ENCODE measurements around the gene SUGP2.

Gene SUGP2

GRCh38 chr19:19053508-19054314 is 20.4 kb upstream of the SUGP2 start:
- no peaks in the 10 kb centered on the region for H3K27me3 Mint-ChIP-seq
- H3K4me3 Mint-ChIP-seq = no peak overlapping the region
- no peaks in the 10 kb centered on the region for H3K9me3 Mint-ChIP-seq
- DNase-seq (peak; percentile 63), ATAC-seq (no peak)
- no peaks in the 10 kb centered on the region for H3K4me1 Mint-ChIP-seq
- peaks cover 23% of the 10 kb centered on the region for H3K36me3 Mint-ChIP-seq (ENCODE audit: low read depth)
- H3K27ac Mint-ChIP-seq = no peak overlapping the region

GRCh38 chr19:19052921-19053320 is 19.6 kb upstream of the SUGP2 start:
- Mint-ChIP-seq H3K36me3 (ENCODE audit: low read depth) (peaks cover 26% of the 10 kb centered on the region), H3K4me3 (no peak overlapping the region), H3K27ac (no peak overlapping the region), H3K9me3 (no peaks in the 10 kb centered on the region), H3K4me1 (no peaks in the 10 kb centered on the region), H3K27me3 (no peaks in the 10 kb centered on the region)
- DNase-seq (no peak), ATAC-seq (no peak)

- DNase-seq (no peak), ATAC-seq (no peak)
- peaks cover 37% of the 10 kb centered on the region for H3K36me3 Mint-ChIP-seq (ENCODE audit: low read depth)
- no peak overlapping the region for H3K27ac Mint-ChIP-seq
- H3K4me3 Mint-ChIP-seq = no peak overlapping the region
- H3K27me3 Mint-ChIP-seq = no peaks in the 10 kb centered on the region
- H3K9me3 Mint-ChIP-seq = no peaks in the 10 kb centered on the region
- no peaks in the 10 kb centered on the region for H3K4me1 Mint-ChIP-seq
Observed at GRCh38 chr19:19051478-19052213, 18.3 kb upstream of the SUGP2 start.

GRCh38 chr19:19050731-19051130 is 17.4 kb upstream of the SUGP2 start:
- H3K36me3 Mint-ChIP-seq (ENCODE audit: low read depth) = peaks cover 39% of the 10 kb centered on the region
- no peaks in the 10 kb centered on the region for H3K4me1 Mint-ChIP-seq
- DNase-seq = no peak
- H3K27ac Mint-ChIP-seq = no peak overlapping the region
- H3K27me3 Mint-ChIP-seq = no peaks in the 10 kb centered on the region
- no peak overlapping the region for H3K4me3 Mint-ChIP-seq
- no peak for ATAC-seq
- no peaks in the 10 kb centered on the region for H3K9me3 Mint-ChIP-seq

- Mint-ChIP-seq H3K36me3 (ENCODE audit: low read depth) (peaks cover 40% of the 10 kb centered on the region), H3K27me3 (no peaks in the 10 kb centered on the region), H3K4me3 (no peak overlapping the region), H3K27ac (no peak overlapping the region), H3K9me3 (no peaks in the 10 kb centered on the region), H3K4me1 (no peaks in the 10 kb centered on the region)
- DNase-seq (no peak), ATAC-seq (no peak)
Observed at GRCh38 chr19:19050104-19050503, 16.8 kb upstream of the SUGP2 start.

DNA sequence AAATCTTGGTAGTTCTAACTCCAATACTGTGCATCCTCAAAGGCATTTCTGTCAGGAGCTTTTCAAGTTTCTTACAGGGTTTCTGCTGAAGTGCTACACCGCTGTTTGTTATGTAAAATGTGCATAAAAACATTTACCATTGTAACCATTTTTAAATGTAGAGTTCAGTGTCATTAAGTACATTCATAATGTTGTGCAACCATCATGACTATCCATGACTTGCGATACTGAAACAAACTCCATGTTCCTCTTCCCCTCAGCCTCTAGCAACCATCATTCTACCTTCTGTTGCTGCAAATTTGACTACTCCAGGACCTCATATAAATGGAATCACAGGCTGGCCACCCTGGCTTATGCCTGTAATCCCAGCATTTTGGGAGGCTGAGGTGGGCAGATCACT is 16.1 kb upstream of the SUGP2 start:
- Mint-ChIP-seq H3K9me3 (no peaks in the 10 kb centered on the region), H3K4me3 (no peak overlapping the region), H3K27ac (no peak overlapping the region), H3K4me1 (no peaks in the 10 kb centered on the region), H3K36me3 (ENCODE audit: low read depth) (peaks cover 43% of the 10 kb centered on the region), H3K27me3 (no peaks in the 10 kb centered on the region)
- DNase-seq (no peak), ATAC-seq (no peak)

DNA sequence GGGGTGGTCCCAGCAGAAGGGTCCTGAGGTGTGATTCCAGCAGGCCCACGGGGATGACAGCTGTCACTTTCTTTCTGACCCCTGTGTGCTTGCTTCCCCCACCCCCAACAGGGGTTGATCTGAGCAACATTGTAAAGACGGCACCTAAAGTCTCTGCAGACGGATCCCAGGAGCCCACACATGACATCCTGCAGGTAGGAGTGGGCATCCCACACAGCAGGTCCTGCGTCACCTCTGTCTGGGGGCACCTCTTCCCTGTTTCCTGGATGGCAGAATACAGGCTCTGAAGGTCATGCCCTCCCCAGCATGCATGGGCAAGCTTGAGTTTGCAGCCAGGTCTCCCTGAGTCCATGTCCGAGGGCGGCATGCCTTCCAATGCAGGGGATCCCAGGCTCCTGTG is 10.6 kb upstream of the SUGP2 start:
- DNase-seq (no peak), ATAC-seq (no peak)
- no peaks in the 10 kb centered on the region for H3K9me3 Mint-ChIP-seq
- H3K4me1 Mint-ChIP-seq = peaks cover 14% of the 10 kb centered on the region
- H3K36me3 Mint-ChIP-seq (ENCODE audit: low read depth) = peaks cover 34% of the 10 kb centered on the region
- H3K27ac Mint-ChIP-seq = no peak overlapping the region
- H3K4me3 Mint-ChIP-seq = no peak overlapping the region
- no peaks in the 10 kb centered on the region for H3K27me3 Mint-ChIP-seq

GRCh38 chr19:19043481-19043880 is 10.2 kb upstream of the SUGP2 start:
- H3K36me3 Mint-ChIP-seq (ENCODE audit: low read depth) = peaks cover 31% of the 10 kb centered on the region
- ATAC-seq (no peak), DNase-seq (no peak)
- no peak overlapping the region for H3K4me3 Mint-ChIP-seq
- H3K27ac Mint-ChIP-seq = no peak overlapping the region
- H3K4me1 Mint-ChIP-seq = peaks cover 14% of the 10 kb centered on the region
- no peaks in the 10 kb centered on the region for H3K9me3 Mint-ChIP-seq
- no peaks in the 10 kb centered on the region for H3K27me3 Mint-ChIP-seq

- Mint-ChIP-seq H3K36me3 (ENCODE audit: low read depth) (peaks cover 32% of the 10 kb centered on the region), H3K4me1 (peaks cover 14% of the 10 kb centered on the region), H3K27ac (no peak overlapping the region), H3K4me3 (no peak overlapping the region), H3K27me3 (no peaks in the 10 kb centered on the region), H3K9me3 (no peaks in the 10 kb centered on the region)
- DNase-seq = no peak
- ATAC-seq = no peak
Observed at GRCh38 chr19:19042732-19043280, 9.5 kb upstream of the SUGP2 start.

DNA sequence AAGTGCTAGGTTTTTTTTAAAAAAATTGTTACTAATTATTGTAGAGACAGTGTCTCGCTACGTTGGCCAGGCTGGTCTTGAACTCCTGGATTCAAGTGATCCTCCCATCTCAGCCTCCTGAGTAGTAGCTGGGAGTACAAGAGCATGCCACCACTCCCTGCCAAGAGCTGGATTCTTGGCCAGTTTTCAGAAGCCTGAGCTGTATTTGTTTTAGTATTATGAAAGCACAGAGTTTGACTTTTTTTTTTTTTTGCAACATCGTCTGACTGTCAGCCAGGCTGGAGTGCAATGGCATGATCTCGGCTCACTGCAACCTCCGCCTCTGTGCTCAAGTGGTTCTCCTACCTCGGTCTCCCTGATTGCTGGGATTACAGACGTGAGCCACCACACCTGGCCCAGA is 7.1 kb upstream of the SUGP2 start:
- peaks cover 35% of the 10 kb centered on the region for H3K36me3 Mint-ChIP-seq (ENCODE audit: low read depth)
- H3K27me3 Mint-ChIP-seq = no peaks in the 10 kb centered on the region
- DNase-seq (no peak), ATAC-seq (no peak)
- H3K9me3 Mint-ChIP-seq = no peaks in the 10 kb centered on the region
- no peak overlapping the region for H3K4me3 Mint-ChIP-seq
- H3K4me1 Mint-ChIP-seq = peaks cover 26% of the 10 kb centered on the region
- peak overlapping the region; percentile 59 for H3K27ac Mint-ChIP-seq

DNA sequence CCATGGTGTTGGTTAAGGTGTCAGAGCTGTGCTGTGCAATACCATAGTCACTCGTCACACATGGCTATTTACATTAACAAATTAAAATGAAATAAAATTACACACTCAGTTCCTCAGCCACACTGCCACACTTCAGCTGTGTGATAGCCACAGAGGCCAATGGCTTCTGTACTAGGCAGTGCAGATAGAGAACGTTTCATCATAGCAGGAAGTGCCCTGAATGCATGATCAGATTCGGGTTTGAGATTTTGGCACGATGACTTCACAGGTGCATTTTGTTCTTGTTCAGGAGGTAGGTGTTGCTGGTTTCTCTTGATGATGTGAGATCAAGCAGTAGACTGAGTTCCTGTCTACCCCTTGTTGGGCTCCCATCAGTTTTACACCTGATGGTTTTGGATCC is 6.6 kb upstream of the SUGP2 start:
- Mint-ChIP-seq H3K27me3 (no peaks in the 10 kb centered on the region), H3K4me1 (peaks cover 28% of the 10 kb centered on the region), H3K36me3 (ENCODE audit: low read depth) (peaks cover 32% of the 10 kb centered on the region), H3K9me3 (no peaks in the 10 kb centered on the region), H3K27ac (peak overlapping the region; percentile 59), H3K4me3 (no peak overlapping the region)
- DNase-seq (no peak), ATAC-seq (no peak)

DNA sequence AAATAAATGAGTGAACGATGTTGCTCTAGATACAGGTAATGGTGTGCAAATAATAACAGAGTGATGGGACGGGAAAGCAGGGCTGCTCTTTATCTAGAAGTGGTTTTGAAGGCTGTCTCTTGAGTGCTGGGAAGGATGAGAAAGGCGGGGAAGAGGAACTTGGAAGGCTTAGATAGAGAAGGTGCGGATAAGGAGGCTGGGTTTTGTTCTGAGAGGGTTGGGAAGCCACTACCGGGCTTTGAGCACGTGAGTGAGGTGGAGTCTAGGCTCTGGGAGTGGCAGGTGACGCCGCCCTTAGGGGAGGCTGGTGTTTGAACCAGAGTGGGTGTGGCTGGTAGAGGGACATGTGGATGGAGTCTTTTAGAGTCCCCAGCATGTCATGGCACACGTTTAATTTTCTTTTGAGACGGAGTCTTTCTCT is 897 bp upstream of the SUGP2 start:
- Mint-ChIP-seq H3K27me3 (no peaks in the 10 kb centered on the region), H3K4me3 (peak overlapping the region; percentile 97), H3K36me3 (ENCODE audit: low read depth) (peaks cover 43% of the 10 kb centered on the region), H3K4me1 (peaks cover 43% of the 10 kb centered on the region), H3K27ac (peak overlapping the region; percentile 99), H3K9me3 (no peaks in the 10 kb centered on the region)
- peak; percentile 77 for DNase-seq
- peak; percentile 65 for ATAC-seq

- no peaks in the 10 kb centered on the region for H3K27me3 Mint-ChIP-seq
- peak overlapping the region; percentile 97 for H3K4me3 Mint-ChIP-seq
- H3K9me3 Mint-ChIP-seq = no peaks in the 10 kb centered on the region
- H3K4me1 Mint-ChIP-seq = peaks cover 42% of the 10 kb centered on the region
- H3K36me3 Mint-ChIP-seq (ENCODE audit: low read depth) = peaks cover 47% of the 10 kb centered on the region
- no peak for ATAC-seq
- DNase-seq = no peak
- H3K27ac Mint-ChIP-seq = peak overlapping the region; percentile 98
Observed at GRCh38 chr19:19033176-19033425, 216 bp downstream of the SUGP2 start.

DNA sequence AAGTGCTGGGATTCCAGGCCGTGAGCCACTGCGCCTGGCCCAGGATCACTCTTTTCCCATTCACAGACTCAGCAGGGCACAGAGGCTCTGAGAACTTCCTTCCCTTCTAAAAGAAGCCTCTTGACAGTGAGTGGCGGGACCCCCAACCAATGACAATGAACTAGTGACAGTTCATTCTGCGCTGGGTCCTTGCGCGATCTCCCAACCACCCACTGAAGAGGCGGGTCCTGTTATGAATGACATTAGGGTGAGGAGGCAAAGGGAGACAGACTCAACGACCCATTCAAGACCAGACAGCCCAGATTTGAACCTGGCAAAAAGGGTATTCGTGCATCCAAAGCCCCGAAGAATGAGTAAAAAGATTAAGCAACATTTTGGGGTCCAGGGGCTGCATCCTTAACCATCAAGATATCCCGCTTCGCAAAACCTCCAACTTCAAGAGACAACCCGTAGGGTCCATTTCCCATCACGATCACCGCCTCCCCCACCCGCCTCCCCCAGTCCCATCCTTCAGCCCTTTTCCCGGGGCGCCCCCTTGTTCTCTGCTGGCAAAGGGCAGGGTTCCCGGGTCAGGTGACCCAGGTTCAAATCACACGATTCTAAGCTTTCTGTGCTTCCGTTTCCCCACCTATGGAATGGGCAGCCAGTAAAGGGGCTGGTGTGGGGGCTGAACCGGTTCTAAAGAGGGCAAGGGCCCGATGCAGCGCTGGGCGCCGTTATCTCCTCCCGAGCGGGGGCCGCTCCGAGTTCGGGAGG is 719 bp downstream of the SUGP2 start:
- DNase-seq (peak; percentile 87), ATAC-seq (peak; percentile 74)
- H3K27ac Mint-ChIP-seq = peak overlapping the region; percentile 98
- H3K27me3 Mint-ChIP-seq = no peaks in the 10 kb centered on the region
- H3K36me3 Mint-ChIP-seq (ENCODE audit: low read depth) = peaks cover 48% of the 10 kb centered on the region
- peaks cover 43% of the 10 kb centered on the region for H3K4me1 Mint-ChIP-seq
- H3K9me3 Mint-ChIP-seq = no peaks in the 10 kb centered on the region
- peak overlapping the region; percentile 94 for H3K4me3 Mint-ChIP-seq

GRCh38 chr19:19031891-19032290 is 1.4 kb downstream of the SUGP2 start:
- Mint-ChIP-seq H3K36me3 (ENCODE audit: low read depth) (peaks cover 47% of the 10 kb centered on the region), H3K27ac (no peak overlapping the region)
- ATAC-seq = no peak

More at GRCh38 chr19:19031891-19032290, 1.4 kb downstream of the SUGP2 start:
- Mint-ChIP-seq H3K27me3 (no peaks in the 10 kb centered on the region), H3K9me3 (no peaks in the 10 kb centered on the region), H3K4me1 (peaks cover 41% of the 10 kb centered on the region), H3K4me3 (peak overlapping the region; percentile 94)
- DNase-seq = no peak
